Left lobe of liver (tissue), 2 donors: ENCODE results near the gene TP53TG3D. TPM values are rescaled to one million over a fixed set of nuclear protein-coding genes. Genes with fewer than 3 reads are reported as not detected.
A peak's percentile ranks its signal among the peaks of the same experiment; 100 is the strongest.
"Not testable (repeated sequence)": the region's sequence is repeated elsewhere in the genome, so short reads cannot be mapped to it uniquely, and the experiment has no call there.

Experiments
- ATAC-seq: fragments of 200-7000 bp; cut with Tn5 transposase; one replicate; pipeline ENCODE4 v1.9.1; 2020; ENCODE audit warnings: mild to moderate bottlenecking, moderate library complexity
- DNase-seq: peaks from one replicate; pipeline ENCODE4 v3.0.0-alpha.2; 2020; ENCODE audit warnings: low spot score
- total RNA-seq: library from RNA; stranded (reverse); gene quantifications from one replicate; pipeline ENCODE4 v1.2.1, GENCODE V29; 2021
- donor health status: DM: no; HTN: no; CAD: no; lungs with moderate emphysema.
- donor health status: DM: no; HTN: yes; CAD: no.

Gene TP53TG3D
- total RNA-seq: not detected

DNA sequence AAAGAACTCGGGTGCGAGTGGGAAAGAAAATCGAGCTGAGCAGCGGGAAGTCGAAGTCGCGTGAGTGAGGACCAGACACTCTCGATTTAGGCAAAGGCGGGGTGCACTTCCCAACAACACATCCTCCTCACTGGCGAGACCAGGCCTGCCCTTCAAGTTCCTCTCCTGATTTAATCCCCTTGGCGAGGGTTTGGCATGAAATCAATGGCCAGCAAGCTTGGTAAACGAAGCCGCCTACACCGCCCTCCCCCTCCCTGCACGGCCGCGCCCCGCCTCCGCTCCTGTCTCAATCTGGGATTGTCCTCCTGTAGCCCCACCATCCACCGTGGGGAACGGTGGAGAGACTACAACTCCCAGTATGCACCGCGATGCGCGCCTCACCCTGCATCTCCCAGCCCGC is at the start of gene TP53TG3D:
Gene TP53TG3D, plus strand, starts transcription at position 301 of the 400 bp plus-strand sequence. Its CDS starts 68 bp downstream, at position 369.
- ATAC-seq, DNase-seq: not testable (repeated sequence)

DNA sequence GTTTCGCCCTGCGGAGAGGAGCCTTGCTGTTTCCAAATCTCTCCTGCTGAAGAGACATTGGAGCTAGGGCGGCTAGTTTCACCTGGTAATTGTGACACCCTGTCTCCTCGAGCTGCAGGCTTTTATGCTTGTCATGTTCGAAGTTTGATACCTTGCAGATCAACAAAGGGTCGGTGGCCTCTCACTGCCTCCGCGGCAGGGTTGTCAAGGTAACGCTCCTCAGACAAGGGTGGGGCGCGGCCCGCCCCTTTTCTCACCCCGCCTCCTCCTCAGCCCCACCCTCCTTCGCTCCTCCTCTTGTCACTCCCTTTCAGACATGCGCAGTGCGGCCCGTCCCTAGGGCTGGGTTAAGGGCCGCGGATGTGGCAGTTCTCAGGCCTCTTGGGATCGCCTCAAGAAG is 421 bp downstream of the TP53TG3D start:
- not testable (repeated sequence) for DNase-seq, ATAC-seq

GRCh38 chr16:32261526-32261925 is 8.4 kb downstream of the TP53TG3D start:
- peak; percentile 11 for DNase-seq
- not testable (repeated sequence) for ATAC-seq

DNA sequence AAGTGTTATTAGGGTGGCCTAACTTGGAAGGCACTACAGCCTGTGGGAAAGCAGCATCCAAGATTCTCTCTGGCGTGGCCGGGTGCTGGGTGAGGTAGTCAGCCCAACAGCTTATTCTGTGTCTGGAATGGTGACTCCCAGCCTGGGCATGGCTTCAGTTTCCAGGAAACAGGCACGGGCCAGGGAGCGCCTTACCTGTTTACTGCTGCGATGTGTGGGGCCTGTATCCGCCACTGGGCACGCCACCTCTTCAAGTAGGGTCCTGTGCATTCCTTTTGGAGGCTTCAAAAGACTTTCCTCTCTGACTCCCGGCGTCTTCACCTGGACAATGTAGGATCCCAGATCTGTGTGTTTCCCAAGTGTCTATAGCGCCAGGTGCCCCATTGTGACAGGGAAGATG is 10.5 kb downstream of the TP53TG3D start:
- ATAC-seq: not testable (repeated sequence)
- peak; percentile 5 for DNase-seq

DNA sequence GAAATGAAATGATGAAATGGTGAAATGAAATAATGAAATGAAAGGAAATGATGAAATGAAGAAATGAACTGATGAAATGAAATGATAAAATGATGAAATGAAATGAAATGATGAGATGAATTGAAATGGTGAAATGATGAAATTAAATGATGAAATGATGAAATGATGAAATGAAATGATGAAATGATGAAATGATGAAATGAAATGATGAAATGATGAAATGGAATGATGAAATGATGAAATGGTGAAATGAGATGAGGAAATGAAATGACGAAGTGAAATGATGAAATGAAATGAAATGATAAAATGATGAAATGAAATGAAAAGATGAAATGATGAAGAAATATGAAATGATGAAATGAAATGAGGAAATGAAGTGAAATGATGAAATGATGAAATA is 28.8 kb downstream of the TP53TG3D start:
- not testable (repeated sequence) for ATAC-seq, DNase-seq

GRCh38 chr16:32283024-32283423 is 29.9 kb downstream of the TP53TG3D start:
- not testable (repeated sequence) for DNase-seq, ATAC-seq

- DNase-seq, ATAC-seq: not testable (repeated sequence)
These were observed 30.9 kb downstream of the TP53TG3D start for GRCh38 chr16:32283917-32284495.

DNA sequence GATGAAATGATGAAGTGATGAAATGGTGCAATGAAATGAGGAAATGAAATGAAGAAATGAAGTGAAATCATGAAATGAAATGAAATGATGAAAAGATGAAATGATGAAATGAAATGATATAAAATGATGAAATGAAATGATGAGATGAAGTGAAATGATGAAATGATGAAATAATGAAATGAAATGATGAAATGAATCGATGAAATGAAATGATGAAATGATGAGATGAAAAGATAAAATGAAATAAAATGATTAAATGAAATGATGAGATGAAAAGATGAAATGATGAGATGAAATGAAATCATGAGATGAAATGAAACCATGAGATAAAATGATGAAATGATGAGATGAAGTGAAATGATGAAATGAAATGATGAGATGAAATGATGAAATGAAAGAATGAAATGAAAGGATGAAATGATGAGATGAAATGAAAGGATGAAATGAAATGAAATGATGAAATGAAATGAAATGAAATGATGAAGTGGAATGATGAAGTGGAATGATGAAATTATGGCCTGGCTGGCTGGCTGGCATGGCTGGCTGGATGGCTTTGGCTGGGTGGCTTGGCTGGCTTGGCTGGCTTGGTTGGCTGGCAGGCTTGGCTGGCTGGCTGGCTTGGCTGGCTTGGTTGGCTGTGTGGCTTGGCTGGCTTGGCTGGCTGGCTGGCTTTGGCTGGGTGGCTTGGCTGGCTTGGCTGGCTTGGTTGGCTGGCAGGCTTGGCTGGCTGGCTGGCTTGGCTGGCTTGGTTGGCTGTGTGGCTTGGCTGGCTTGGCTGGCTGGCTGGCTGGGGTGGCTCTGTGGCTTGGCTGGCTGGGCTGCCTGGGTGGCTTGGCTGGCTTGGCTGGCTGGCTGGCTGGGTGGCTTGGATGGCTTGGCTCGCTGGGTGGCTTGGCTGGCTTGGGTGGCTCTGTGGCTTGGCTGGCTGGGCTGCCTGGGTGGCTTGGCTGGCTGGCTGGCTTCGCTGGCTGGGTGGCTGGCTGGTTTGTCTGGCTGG is 32.0 kb downstream of the TP53TG3D start:
- not testable (repeated sequence) for ATAC-seq
- DNase-seq: peak; percentile 30

GRCh38 chr16:32286193-32286592 is 33.1 kb downstream of the TP53TG3D start:
- DNase-seq: peak; percentile 34
- ATAC-seq: not testable (repeated sequence)

- DNase-seq, ATAC-seq: not testable (repeated sequence)
These were observed 34.7 kb downstream of the TP53TG3D start for GRCh38 chr16:32287743-32288142.

- ATAC-seq, DNase-seq: not testable (repeated sequence)
These were observed 36.1 kb downstream of the TP53TG3D start for GRCh38 chr16:32289197-32289596.

GRCh38 chr16:32302776-32303175 is 49.7 kb downstream of the TP53TG3D start:
- not testable (repeated sequence) for ATAC-seq, DNase-seq
